ENCODE results near the gene MPO. TPM values are rescaled to one million over a fixed set of nuclear protein-coding genes. Genes with fewer than 3 reads are reported as not detected.

Gene MPO
- total and polyA plus RNA-seq, 2 of the 8 experiments (the other 6 are each of a cell fraction or from before 2014, with no cell fraction given), result 0.06 to 0.74 TPM

GRCh38 chr17:58302919-58303585 is 22.3 kb upstream of the MPO start:
- no peak overlapping the region for H2BK20ac ChIP-seq (ENCODE audit: low read length)
- no peak overlapping the region for H3K23ac ChIP-seq (ENCODE audit: insufficient read length)
- DNase-seq (ENCODE audit: low read depth in 1 of 2, low spot score in 2 of 2) (peak in 1 of 2 experiments; percentile 46), FAIRE-seq (no peak)
- no peak overlapping the region for H3K27ac ChIP-seq (ENCODE audit: low read depth, low read length)
- CTCF ChIA-PET (ENCODE audit: partially characterized antibody), result interaction anchor here (0.6 to 9.4 kb wide), 18 partner anchors 7 to 1230 kb away, joined by 3 to 172 read pairs (median 8); partner anchors contain the start of genes MKS1 and MPO
- H2AK5ac ChIP-seq (ENCODE audit: low read depth, low read length), result no peak overlapping the region
- no peak overlapping the region; the same call in 1 of the 2 replicates for H3K18ac ChIP-seq (ENCODE audit: extremely low read depth, low read length)
- H3K36me3 ChIP-seq (ENCODE audit: control insufficient read depth in 2 of 4, insufficient read depth in 4 of 4, low read length in 3 of 4), result 0 out of 8 replicates have a peak, but pooled peaks cover 0 to 2% (median 0%) of the 10 kb centered on the region in 4 experiments
- no peak overlapping the region for H3K4me3 ChIP-seq (ENCODE audit: extremely low read depth in 1 of 4, insufficient read depth in 2 of 4, low read depth in 3 of 4, low read length in 4 of 4)
- no peaks in the 10 kb centered on the region for H3K27me3 ChIP-seq (replicated peaks in 1 of 4; ENCODE audit: control insufficient read depth in 3 of 4, extremely low read depth in 1 of 4, insufficient read depth in 3 of 4, low read length in 3 of 4)
- H4K20me1 ChIP-seq (replicated peaks in 1 of 2; ENCODE audit: control insufficient read depth in 1 of 2, insufficient read depth in 2 of 2, low read length in 2 of 2), result no peaks in the 10 kb centered on the region
- no peaks in the 10 kb centered on the region for H3K79me2 ChIP-seq (ENCODE audit: control insufficient read depth in 1 of 2, insufficient read depth in 2 of 2, low read length in 2 of 2)
- no peak overlapping the region for H3K56ac ChIP-seq (replicated peaks; ENCODE audit: insufficient read length, low read depth, low read length)
- WGBS, 2 experiments (ENCODE audit: extremely low coverage in 1 of 2, insufficient coverage in 1 of 2, insufficient read length in 1 of 2, insufficient replicate concordance in 2 of 2, low coverage in 1 of 2, low lambda C conversion rate in 2 of 2, missing lambda C conversion rate in 1 of 2), result 84% methylated on average over 9 of the region's 9 CpGs; no CpG with 5 or more reads in 1 of the 2 experiments
- H4K91ac ChIP-seq (replicated peaks; ENCODE audit: insufficient read length, low read length), result no peak overlapping the region
- no peak overlapping the region for H2BK12ac ChIP-seq (ENCODE audit: low read depth, low read length)
- H3K4me2 ChIP-seq (ENCODE audit: insufficient read depth in 1 of 2, low read depth in 2 of 2, low read length in 2 of 2), result no peak overlapping the region; a peak in 1 of 4 replicates
- no peaks in the 10 kb centered on the region for H3K9me3 ChIP-seq (ENCODE audit: insufficient read depth in 2 of 2, low read depth in 1 of 2, low read length in 1 of 2)
- H3K14ac ChIP-seq (ENCODE audit: insufficient read length), result no peak overlapping the region
- 0 out of 2 replicates have a peak overlapping the region, but pooled peaks have one; percentile 35 for H2BK5ac ChIP-seq (ENCODE audit: low read depth, low read length)
- POLR2A ChIA-PET (ENCODE audit: partially characterized antibody), result interaction anchor here (1.2 to 2.5 kb wide), 3 partner anchors 13 to 25 kb away, joined by 3 to 9 read pairs (median 6); partner anchors contain the start of gene TSPOAP1
- H3K23me2 ChIP-seq (ENCODE audit: low read depth, low read length), result no peaks in the 10 kb centered on the region
- no peaks in the 10 kb centered on the region for H3K79me1 ChIP-seq (ENCODE audit: low read depth, low read length)
- H4K8ac ChIP-seq (ENCODE audit: extremely low read depth, insufficient read depth, low read length), result 0 out of 2 replicates have a peak overlapping the region, but pooled peaks have one; percentile 1
- H2BK120ac ChIP-seq (replicated peaks; ENCODE audit: low read depth, low read length), result no peak overlapping the region
- peaks cover 0 to 11% (median 8%) of the 10 kb centered on the region in 4 experiments; a peak in 5 of 7 replicates for H3K4me1 ChIP-seq (replicated peaks in 1 of 4; ENCODE audit: control insufficient read depth in 3 of 4, insufficient read depth in 4 of 4, low read length in 3 of 4)
- H2AFZ ChIP-seq (ENCODE audit: low read length), result no peak overlapping the region
- H2BK15ac ChIP-seq (ENCODE audit: low read length), result no peak overlapping the region
- no peak overlapping the region for H3K4ac ChIP-seq (replicated peaks; ENCODE audit: insufficient read length, low read depth, low read length)
- no peak overlapping the region for H3K9ac ChIP-seq (replicated peaks in 1 of 4; ENCODE audit: extremely low read depth in 1 of 4, low read depth in 3 of 4, low read length in 3 of 4)
- no peak overlapping the region for H4K5ac ChIP-seq (ENCODE audit: insufficient read length, low read depth, low read length)
- TF ChIP-seq JUND (IDR thresholded peaks at IDR 0.05; ENCODE audit: low read length) (no peak), CHD1 (IDR thresholded peaks at IDR 0.05; ENCODE audit: low read depth, low read length) (no peak), ATF2 (IDR thresholded peaks at IDR 0.05; ENCODE audit: low read length) (no peak), EZH2 (IDR thresholded peaks at IDR 0.05; ENCODE audit: low read depth, low read length, severe bottlenecking) (no peak), NANOG (IDR thresholded peaks at IDR 0.05; ENCODE audit: insufficient read depth, low read depth, low read length, poor library complexity, severe bottlenecking) (no peak), SUZ12 (IDR thresholded peaks at IDR 0.05; ENCODE audit: low read length) (no peak), SIRT6 (IDR thresholded peaks at IDR 0.05; ENCODE audit: low read length) (no peak), NRF1 (IDR thresholded peaks at IDR 0.05; ENCODE audit: low read depth, low read length) (no peak), CTBP2 (IDR thresholded peaks at IDR 0.05; ENCODE audit: borderline replicate concordance, insufficient read depth, insufficient read length, low read length) (no peak), CEBPB (IDR thresholded peaks at IDR 0.05; ENCODE audit: low read depth, low read length) (no peak)
